WTC11 (cell line): ENCODE measurements around the gene ITCH. TPM values are rescaled to one million over a fixed set of nuclear protein-coding genes. Genes with fewer than 3 reads are reported as not detected.

Experiments
- ATAC-seq: fragments of 200-7000 bp; cut with Tn5 transposase; 2 replicates; pipeline ENCODE4 v1.10.0; 2021; ENCODE audit warnings: mild to moderate bottlenecking, moderate library complexity
- CTCF ChIA-PET: fragments of 300-600 bp; sonication (Branson Sonifier 250); formaldehyde crosslinking; loops from one replicate; lab custom pipeline; 2021; ENCODE audit warnings: antibody characterized with exemption; lab: Charles Lee
- POLR2A ChIA-PET: fragments of 350-600 bp; sonication (Branson Sonifier 250); formaldehyde crosslinking; loops from one replicate; lab custom pipeline; 2021; ENCODE audit warnings: antibody characterized with exemption; lab: Charles Lee
- DNase-seq: peaks from one replicate; pipeline ENCODE4 v3.0.0; 2021; ENCODE audit warnings: low spot score
- H3K27ac Mint-ChIP-seq: 2 replicates; pipeline ENCODE4 v1.8.0; 2021; ENCODE audit warnings: mixed read lengths
- H3K27me3 Mint-ChIP-seq: 2 replicates; pipeline ENCODE4 v1.8.0; 2021; ENCODE audit warnings: low read depth, mild to moderate bottlenecking, moderate library complexity, mixed read lengths
- H3K36me3 Mint-ChIP-seq: 2 replicates; pipeline ENCODE4 v1.8.0; 2021; ENCODE audit warnings: mixed read lengths
- H3K4me1 Mint-ChIP-seq: 2 replicates; pipeline ENCODE4 v1.8.0; 2022; ENCODE audit warnings: mixed read lengths
- H3K4me3 Mint-ChIP-seq: 2 replicates; pipeline ENCODE4 v1.8.0; 2021; ENCODE audit warnings: mild to moderate bottlenecking, moderate library complexity, mixed read lengths
- H3K9me3 Mint-ChIP-seq: 2 replicates; pipeline ENCODE4 v1.8.0; 2021; ENCODE audit warnings: mixed read lengths
- ELF4 ChIP-seq: sonication (generic); formaldehyde crosslinking; IDR thresholded peaks from 2 replicates; pipeline ENCODE4 v1.8.1; 2022; ENCODE audit warnings: low read depth, mild to moderate bottlenecking, moderate library complexity, missing genetic modification reagents
- FOXP1 ChIP-seq: sonication (generic); formaldehyde crosslinking; IDR thresholded peaks from 2 replicates; pipeline ENCODE4 v1.8.0; 2022; ENCODE audit warnings: missing genetic modification reagents, mild to moderate bottlenecking, moderate library complexity, borderline replicate concordance
- GABPB1 ChIP-seq: sonication (generic); formaldehyde crosslinking; IDR thresholded peaks from 2 replicates; pipeline ENCODE4 v1.8.1; 2023; ENCODE audit warnings: mild to moderate bottlenecking, missing genetic modification reagents
- JUN ChIP-seq: sonication (generic); formaldehyde crosslinking; IDR thresholded peaks from 2 replicates; pipeline ENCODE4 v1.8.0; 2023; ENCODE audit warnings: mild to moderate bottlenecking, missing genetic modification reagents
- NR3C1 ChIP-seq: sonication (generic); formaldehyde crosslinking; conservative IDR thresholded peaks from 2 replicates; pipeline ENCODE4 v1.8.1; 2023; ENCODE audit warnings: low read depth, mild to moderate bottlenecking, missing genetic modification reagents
- RELA ChIP-seq: sonication (generic); formaldehyde crosslinking; IDR thresholded peaks from 2 replicates; pipeline ENCODE4 v1.8.1; 2022; ENCODE audit warnings: missing genetic modification reagents, mild to moderate bottlenecking, borderline replicate concordance
- TCF7 ChIP-seq: sonication (generic); formaldehyde crosslinking; IDR thresholded peaks from 2 replicates; pipeline ENCODE4 v1.8.0; 2022; ENCODE audit warnings: mild to moderate bottlenecking, low read depth, missing genetic modification reagents, moderate library complexity
- ZNF121 ChIP-seq: sonication (generic); formaldehyde crosslinking; IDR thresholded peaks from 2 replicates; pipeline ENCODE4 v1.8.0; 2023; ENCODE audit warnings: missing genetic modification reagents
- ZNF138 ChIP-seq: sonication (generic); formaldehyde crosslinking; conservative IDR thresholded peaks from 2 replicates; pipeline ENCODE4 v1.8.1; 2022; ENCODE audit warnings: mild to moderate bottlenecking, moderate library complexity, missing genetic modification reagents
- ZNF425 ChIP-seq: fragments of 250-450 bp; sonication (Bioruptor Pico); conservative IDR thresholded peaks from 2 replicates; pipeline ENCODE4 v1.9.0; 2021; ENCODE audit warnings: mild to moderate bottlenecking
- total RNA-seq: library from RNA; stranded (reverse); gene quantifications from 3 replicates; pipeline ENCODE4 v1.2.3, GENCODE V29; 2021
- TF ChIP-seq, protein P1 (sequence below): sonication (generic); formaldehyde crosslinking; IDR thresholded peaks from 2 replicates; pipeline ENCODE4 v1.8.1; 2023; ENCODE audit warnings: mild to moderate bottlenecking, moderate library complexity, missing genetic modification reagents
- TF ChIP-seq, protein P2 (sequence below): fragments of 250-450 bp; sonication (Bioruptor Pico); IDR thresholded peaks from 2 replicates; pipeline ENCODE4 v1.9.0; 2021; ENCODE audit warnings: mild to moderate bottlenecking
- TF ChIP-seq, protein P3 (sequence below): sonication (generic); formaldehyde crosslinking; IDR thresholded peaks from 2 replicates; pipeline ENCODE4 v1.8.1; 2022; ENCODE audit warnings: missing genetic modification reagents, borderline replicate concordance
- TF ChIP-seq, protein P4 (sequence below): sonication (generic); formaldehyde crosslinking; IDR thresholded peaks from 2 replicates; pipeline ENCODE4 v1.8.1; 2023; ENCODE audit warnings: mild to moderate bottlenecking, missing genetic modification reagents, moderate library complexity
- TF ChIP-seq, protein P5 (sequence below): sonication (generic); formaldehyde crosslinking; IDR thresholded peaks from 2 replicates; pipeline ENCODE4 v1.8.1; 2023; ENCODE audit warnings: mild to moderate bottlenecking, missing genetic modification reagents, borderline replicate concordance

Gene ITCH
- total RNA-seq, 1 experiment from 2014 or later, result 35.8 TPM

DNA sequence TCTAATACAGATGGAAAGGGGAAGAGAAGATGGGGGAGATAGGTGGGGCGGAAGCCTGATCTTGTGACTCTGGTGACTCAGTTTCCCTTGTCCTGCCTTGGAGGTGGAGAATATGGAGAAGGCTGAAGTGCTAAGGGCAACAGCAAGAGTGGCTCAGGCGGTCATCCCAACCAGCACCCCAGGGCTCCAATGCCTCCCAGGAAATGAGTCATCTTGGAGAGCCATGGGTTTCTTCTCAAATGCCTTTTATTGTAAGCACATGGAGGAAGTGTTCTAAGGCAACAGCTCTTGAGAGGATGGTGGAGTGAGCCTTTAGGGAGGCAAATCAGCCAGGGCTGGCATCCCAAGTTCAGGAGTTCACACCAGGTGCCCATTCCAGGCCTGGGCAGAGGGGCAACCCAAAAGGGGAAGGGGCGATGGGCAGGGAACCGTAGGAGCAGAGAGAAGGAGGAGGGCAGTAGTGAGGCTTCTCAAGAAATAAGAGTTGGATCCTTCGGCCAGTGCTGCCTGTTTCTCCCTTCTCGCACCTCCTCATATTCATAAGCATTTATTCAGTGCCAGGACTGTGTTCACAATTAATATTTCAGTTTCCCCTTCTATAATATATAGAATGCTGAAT is 46.8 kb upstream of the ITCH start:
- peaks cover 18% of the 10 kb centered on the region for H3K9me3 Mint-ChIP-seq
- DNase-seq (no peak), ATAC-seq (no peak)
- ChIA-PET POLR2A (no interaction called here), CTCF (no interaction called here)
- H3K27ac Mint-ChIP-seq, result no peak overlapping the region
- H3K4me3 Mint-ChIP-seq, result no peak overlapping the region
- peaks cover 32% of the 10 kb centered on the region for H3K4me1 Mint-ChIP-seq
- H3K36me3 Mint-ChIP-seq, result peaks cover 7% of the 10 kb centered on the region
- TF ChIP-seq RELA (CRISPR knock-in tag), result no peak
- TF ChIP-seq ZNF425 (CRISPR knock-in tag), result no peak
- no peak for TF ChIP-seq TCF7
- TF ChIP-seq ZNF121, result no peak
- no peak for TF ChIP-seq JUN (CRISPR knock-in tag)
- TF ChIP-seq GABPB1 (CRISPR knock-in tag), result no peak
- no peak for TF ChIP-seq ZNF138 (CRISPR knock-in tag)
- TF ChIP-seq, protein P1, sequence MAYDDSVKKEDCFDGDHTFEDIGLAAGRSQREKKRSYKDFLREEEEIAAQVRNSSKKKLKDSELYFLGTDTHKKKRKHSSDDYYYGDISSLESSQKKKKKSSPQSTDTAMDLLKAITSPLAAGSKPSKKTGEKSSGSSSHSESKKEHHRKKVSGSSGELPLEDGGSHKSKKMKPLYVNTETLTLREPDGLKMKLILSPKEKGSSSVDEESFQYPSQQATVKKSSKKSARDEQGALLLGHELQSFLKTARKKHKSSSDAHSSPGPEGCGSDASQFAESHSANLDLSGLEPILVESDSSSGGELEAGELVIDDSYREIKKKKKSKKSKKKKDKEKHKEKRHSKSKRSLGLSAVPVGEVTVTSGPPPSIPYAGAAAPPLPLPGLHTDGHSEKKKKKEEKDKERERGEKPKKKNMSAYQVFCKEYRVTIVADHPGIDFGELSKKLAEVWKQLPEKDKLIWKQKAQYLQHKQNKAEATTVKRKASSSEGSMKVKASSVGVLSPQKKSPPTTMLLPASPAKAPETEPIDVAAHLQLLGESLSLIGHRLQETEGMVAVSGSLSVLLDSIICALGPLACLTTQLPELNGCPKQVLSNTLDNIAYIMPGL, result no peak
- TF ChIP-seq NR3C1, result no peak
- TF ChIP-seq, protein P2, sequence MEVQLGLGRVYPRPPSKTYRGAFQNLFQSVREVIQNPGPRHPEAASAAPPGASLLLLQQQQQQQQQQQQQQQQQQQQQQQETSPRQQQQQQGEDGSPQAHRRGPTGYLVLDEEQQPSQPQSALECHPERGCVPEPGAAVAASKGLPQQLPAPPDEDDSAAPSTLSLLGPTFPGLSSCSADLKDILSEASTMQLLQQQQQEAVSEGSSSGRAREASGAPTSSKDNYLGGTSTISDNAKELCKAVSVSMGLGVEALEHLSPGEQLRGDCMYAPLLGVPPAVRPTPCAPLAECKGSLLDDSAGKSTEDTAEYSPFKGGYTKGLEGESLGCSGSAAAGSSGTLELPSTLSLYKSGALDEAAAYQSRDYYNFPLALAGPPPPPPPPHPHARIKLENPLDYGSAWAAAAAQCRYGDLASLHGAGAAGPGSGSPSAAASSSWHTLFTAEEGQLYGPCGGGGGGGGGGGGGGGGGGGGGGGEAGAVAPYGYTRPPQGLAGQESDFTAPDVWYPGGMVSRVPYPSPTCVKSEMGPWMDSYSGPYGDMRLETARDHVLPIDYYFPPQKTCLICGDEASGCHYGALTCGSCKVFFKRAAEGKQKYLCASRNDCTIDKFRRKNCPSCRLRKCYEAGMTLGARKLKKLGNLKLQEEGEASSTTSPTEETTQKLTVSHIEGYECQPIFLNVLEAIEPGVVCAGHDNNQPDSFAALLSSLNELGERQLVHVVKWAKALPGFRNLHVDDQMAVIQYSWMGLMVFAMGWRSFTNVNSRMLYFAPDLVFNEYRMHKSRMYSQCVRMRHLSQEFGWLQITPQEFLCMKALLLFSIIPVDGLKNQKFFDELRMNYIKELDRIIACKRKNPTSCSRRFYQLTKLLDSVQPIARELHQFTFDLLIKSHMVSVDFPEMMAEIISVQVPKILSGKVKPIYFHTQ (CRISPR knock-in tag), result no peak
- TF ChIP-seq, protein P3, sequence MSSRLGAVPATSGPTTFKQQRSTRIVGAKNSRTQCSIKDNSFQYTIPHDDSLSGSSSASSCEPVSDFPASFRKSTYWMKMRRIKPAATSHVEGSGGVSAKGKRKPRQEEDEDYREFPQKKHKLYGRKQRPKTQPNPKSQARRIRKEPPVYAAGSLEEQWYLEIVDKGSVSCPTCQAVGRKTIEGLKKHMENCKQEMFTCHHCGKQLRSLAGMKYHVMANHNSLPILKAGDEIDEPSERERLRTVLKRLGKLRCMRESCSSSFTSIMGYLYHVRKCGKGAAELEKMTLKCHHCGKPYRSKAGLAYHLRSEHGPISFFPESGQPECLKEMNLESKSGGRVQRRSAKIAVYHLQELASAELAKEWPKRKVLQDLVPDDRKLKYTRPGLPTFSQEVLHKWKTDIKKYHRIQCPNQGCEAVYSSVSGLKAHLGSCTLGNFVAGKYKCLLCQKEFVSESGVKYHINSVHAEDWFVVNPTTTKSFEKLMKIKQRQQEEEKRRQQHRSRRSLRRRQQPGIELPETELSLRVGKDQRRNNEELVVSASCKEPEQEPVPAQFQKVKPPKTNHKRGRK (CRISPR knock-in tag), result no peak
- TF ChIP-seq, protein P4, sequence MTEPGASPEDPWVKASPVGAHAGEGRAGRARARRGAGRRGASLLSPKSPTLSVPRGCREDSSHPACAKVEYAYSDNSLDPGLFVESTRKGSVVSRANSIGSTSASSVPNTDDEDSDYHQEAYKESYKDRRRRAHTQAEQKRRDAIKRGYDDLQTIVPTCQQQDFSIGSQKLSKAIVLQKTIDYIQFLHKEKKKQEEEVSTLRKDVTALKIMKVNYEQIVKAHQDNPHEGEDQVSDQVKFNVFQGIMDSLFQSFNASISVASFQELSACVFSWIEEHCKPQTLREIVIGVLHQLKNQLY (CRISPR knock-in tag), result no peak
- TF ChIP-seq FOXP1 (CRISPR knock-in tag), result no peak
- TF ChIP-seq, protein P5, sequence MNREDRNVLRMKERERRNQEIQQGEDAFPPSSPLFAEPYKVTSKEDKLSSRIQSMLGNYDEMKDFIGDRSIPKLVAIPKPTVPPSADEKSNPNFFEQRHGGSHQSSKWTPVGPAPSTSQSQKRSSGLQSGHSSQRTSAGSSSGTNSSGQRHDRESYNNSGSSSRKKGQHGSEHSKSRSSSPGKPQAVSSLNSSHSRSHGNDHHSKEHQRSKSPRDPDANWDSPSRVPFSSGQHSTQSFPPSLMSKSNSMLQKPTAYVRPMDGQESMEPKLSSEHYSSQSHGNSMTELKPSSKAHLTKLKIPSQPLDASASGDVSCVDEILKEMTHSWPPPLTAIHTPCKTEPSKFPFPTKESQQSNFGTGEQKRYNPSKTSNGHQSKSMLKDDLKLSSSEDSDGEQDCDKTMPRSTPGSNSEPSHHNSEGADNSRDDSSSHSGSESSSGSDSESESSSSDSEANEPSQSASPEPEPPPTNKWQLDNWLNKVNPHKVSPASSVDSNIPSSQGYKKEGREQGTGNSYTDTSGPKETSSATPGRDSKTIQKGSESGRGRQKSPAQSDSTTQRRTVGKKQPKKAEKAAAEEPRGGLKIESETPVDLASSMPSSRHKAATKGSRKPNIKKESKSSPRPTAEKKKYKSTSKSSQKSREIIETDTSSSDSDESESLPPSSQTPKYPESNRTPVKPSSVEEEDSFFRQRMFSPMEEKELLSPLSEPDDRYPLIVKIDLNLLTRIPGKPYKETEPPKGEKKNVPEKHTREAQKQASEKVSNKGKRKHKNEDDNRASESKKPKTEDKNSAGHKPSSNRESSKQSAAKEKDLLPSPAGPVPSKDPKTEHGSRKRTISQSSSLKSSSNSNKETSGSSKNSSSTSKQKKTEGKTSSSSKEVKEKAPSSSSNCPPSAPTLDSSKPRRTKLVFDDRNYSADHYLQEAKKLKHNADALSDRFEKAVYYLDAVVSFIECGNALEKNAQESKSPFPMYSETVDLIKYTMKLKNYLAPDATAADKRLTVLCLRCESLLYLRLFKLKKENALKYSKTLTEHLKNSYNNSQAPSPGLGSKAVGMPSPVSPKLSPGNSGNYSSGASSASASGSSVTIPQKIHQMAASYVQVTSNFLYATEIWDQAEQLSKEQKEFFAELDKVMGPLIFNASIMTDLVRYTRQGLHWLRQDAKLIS, result no peak
- TF ChIP-seq ELF4 (CRISPR knock-in tag), result no peak
- peaks cover 10% of the 10 kb centered on the region for H3K27me3 Mint-ChIP-seq
